COR-L47 (cell line): ENCODE data around the gene DLG2.
A peak's percentile ranks its signal among the peaks of the same experiment; 100 is the strongest.
"Not testable (repeated sequence)": the region's sequence is repeated elsewhere in the genome, so short reads cannot be mapped to it uniquely, and the experiment has no call there.

ENCODE experiments used
- DNase-seq: peaks from one replicate; lab custom pipeline; 2025; lab: John Stamatoyannopoulos, UW

DLG2 gene

DNA sequence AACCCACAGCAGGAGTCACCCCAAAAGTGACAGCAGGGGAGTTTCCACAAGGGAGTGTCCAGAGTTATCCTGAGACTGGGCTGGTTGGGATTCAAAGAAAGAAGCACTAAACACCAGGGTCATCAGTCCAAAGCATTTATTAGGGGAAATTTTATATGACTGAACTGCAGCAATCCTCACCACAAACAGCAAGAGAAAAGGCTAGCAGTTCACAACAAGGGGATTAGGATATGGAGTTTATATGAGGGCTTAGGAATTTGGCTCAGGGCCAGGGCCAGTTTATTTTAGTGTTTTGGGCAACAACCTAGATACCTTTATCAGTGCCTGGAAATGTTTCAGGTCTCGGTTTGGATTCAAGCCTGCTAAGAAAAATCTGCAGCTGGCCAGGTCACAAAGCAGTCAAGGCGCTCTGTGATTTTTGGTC lies 16.1 kb upstream of the DLG2 start:
- no peak for DNase-seq

DNA sequence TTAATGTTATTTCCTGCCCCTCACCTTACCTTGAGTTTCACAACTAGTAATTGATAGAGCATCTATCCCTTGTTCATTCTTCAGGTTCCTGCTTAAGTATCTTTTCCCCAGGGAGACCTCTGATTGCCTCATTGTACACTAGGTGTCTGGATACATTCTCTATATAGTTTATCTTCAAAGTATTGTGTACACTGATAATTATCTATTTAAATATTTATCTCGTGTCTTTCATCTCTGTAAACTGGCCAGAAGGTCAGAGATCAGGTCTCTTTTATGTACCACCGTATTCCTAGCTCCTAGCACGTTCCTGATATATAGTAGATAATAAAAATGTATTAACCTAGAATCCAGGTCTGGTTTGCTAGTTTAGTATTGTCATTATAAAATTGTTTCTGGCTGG lies 7.6 kb upstream of the DLG2 start:
- no peak for DNase-seq

GRCh38 chr11:85628771-85629341 lies 1.7 kb upstream of the DLG2 start:
- DNase-seq: no peak

GRCh38 chr11:85627998-85628770 lies 1.0 kb upstream of the DLG2 start, which contains the start of gene TMEM126B:
Gene TMEM126B (plus strand): TSS chr11:85628593. CDS start chr11:85628608, 15 bp downstream.
- peak; percentile 98 for DNase-seq

GRCh38 chr11:85626496-85626895 lies 648 bp downstream of the DLG2 start:
- DNase-seq: no peak

- DNase-seq: no peak
These were observed 6.9 kb downstream of the DLG2 start for GRCh38 chr11:85620256-85620655.

DNA sequence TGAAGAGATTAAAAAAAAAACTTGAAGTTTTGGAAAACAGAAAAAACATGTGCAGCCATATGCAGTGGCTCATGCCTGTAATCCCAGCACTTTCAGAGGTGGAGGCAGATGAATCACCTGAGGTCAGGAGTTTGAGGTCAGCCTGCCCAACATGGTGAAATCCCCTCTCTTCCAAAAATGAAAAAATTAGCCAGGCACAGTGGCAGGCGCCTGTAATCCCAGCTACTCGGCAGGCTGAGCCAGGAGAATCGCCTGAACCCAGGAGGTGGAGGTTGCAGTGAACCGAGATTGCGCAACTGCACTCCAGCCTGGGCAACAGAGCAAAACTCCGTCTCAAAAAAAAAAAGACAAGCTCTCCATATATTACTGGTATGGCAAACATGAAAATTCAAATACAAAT lies 7.6 kb downstream of the DLG2 start:
- no peak for DNase-seq

- DNase-seq: not testable (repeated sequence)
These were observed 15.5 kb downstream of the DLG2 start for GRCh38 chr11:85611643-85612042.

DNA sequence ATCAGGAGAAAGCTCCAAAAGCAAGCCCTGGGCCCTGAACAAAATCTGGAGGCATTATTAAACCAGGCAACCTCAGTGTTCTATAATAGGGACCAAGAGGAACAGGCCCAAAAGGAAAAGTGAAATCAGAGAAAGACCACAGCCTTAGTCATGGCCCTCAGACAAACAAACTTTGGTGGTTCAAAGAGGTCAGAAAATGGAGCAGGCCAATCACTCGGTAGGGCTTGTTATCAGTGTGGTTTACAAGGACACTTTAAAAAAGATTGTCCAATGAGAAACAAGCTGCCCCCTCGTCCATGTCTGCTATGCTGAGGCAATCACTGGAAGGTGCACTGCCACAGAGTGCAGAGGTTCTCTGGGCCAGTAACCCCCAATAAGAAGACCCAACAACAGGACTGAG lies 17.9 kb downstream of the DLG2 start:
- not testable (repeated sequence) for DNase-seq

DNA sequence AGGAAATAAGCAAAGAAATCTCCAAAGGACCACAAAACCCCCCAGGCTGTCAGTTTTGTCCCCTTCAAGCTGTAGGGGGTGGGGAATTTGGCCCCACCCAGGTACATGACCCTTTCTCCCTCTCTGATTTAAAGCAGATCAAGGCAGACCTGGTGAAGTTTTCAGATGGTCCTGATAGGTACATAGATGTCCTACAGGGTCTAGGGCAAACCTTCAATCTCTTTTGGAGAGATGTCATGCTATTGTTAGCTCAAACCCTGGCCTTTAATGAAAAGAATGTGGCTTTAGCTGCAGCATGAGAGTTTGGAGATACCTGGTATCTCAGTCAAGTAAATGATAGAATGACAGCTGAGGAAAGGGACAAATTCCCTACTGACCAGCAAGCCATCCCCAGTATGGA lies 18.5 kb downstream of the DLG2 start:
- DNase-seq: not testable (repeated sequence)

DNA sequence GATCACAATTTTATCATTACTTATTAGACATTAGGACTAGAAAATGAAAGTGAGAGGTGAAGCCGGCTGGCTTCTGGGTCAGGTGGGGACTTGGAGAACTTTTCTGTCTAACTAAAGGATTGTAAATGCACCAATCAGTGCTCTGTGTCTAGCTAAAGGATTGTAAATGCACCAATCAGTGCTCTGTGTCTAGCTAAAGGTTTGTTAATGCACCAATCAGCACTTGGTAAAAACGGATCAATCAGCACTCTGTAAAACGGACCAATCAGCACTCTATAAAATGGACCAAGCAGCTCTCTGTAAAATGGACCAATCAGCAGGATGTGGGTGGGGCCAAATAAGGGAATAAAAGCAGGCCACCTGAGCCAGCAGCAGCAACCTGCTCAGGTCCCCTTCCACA lies 20.9 kb downstream of the DLG2 start:
- not testable (repeated sequence) for DNase-seq

DNA sequence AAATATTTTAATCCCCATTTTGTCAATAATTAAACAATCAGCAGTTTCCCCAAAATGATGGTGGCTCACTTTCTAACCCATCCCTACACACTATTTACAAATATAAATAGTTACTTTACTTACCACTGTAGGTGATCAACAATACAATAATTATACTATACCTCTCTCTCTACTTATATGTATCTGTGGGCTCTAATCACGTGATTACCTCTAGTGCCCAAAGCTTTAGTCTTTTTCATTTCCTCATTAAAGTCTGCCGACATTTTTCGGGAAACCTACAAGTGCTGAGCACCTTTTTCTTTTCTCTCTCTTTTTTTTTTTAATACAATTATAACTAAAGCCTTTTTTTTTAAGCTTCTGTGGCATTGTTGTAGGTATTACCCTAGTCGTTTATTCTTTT lies 23.9 kb downstream of the DLG2 start:
- no peak for DNase-seq

GRCh38 chr11:85602526-85603213 lies 24.5 kb downstream of the DLG2 start:
- DNase-seq: no peak

- DNase-seq: no peak
These were observed 28.1 kb downstream of the DLG2 start for GRCh38 chr11:85599083-85599482.

DNA sequence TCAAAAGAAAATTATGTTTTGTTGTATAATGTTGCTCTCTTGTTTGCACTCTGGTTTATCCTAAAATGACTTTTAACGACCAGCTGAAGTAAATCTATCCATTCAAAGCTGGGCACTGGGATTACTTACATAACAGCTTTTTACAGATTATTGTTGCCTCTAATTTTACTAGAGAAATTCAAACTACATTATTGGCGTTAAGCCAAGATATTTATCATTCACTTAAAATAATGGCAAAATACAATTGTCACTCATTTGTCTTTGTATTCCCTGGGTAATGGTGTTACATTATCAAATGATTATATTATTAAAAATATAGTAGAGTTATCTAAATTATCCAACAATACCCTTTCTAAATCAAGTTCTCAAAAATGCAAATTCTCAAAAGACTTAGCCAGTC lies 30.3 kb downstream of the DLG2 start:
- DNase-seq: no peak

GRCh38 chr11:85595285-85595884 lies 31.8 kb downstream of the DLG2 start:
- DNase-seq: peak; percentile 31

DNA sequence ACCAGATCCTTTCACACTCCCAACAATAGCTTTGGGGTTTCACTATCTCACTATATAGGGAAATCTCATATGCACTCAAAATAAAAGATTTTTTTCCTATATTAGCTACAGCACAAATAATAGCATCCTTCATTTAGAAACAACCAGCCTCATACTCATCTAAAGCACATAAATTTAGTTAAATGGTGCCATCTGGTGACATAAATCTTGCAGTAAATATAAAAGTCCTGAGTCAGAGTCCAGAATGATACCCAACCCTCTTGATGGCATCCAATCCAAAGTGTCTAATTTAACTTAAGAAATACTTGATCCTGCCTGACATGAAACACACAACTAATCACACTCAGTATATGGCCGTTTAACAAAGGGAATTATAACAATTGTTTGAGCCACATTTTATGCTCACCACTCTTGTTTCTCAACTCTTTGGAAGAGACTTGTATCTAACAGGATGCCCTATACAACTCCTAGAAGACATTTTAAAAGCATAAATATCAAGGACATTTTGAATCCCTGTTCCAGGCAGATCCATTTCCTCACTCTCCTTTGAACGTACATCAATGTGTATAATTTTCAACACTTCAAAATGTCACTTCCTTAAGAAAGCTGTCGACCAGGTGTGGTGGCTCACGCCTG lies 36.2 kb downstream of the DLG2 start:
- peak; percentile 36 for DNase-seq

GRCh38 chr11:85589373-85589772 lies 37.8 kb downstream of the DLG2 start:
- no peak for DNase-seq

DNA sequence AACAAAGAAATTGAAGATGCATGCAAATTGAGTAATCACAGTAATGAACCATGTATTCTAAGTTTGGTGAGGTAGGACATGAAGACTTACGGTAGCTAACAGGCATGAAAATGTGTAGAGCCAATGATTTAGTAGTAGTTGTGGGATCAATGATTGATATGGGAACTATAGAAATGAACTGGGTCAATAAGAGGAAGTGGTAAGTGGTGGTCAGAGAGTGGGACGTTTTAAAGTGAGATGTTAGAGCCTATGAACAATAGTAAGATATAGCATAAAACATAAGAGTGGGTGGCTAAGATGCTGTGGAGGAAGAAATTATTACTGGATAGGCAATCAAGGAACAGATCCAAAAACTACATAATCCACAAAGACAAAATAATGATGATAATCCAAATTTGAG lies 45.0 kb downstream of the DLG2 start:
- DNase-seq: no peak

- DNase-seq: no peak
These were observed 51.8 kb downstream of the DLG2 start for GRCh38 chr11:85575388-85575787.

GRCh38 chr11:85572056-85572455 lies 55.1 kb downstream of the DLG2 start:
- no peak for DNase-seq

GRCh38 chr11:85569525-85569924 lies 57.6 kb downstream of the DLG2 start:
- DNase-seq: no peak
